ENCODE measurements around the gene TLR6. TPM values are rescaled to one million over a fixed set of nuclear protein-coding genes. Genes with fewer than 3 reads are reported as not detected.
A peak's percentile ranks its signal among the peaks of the same experiment; 100 is the strongest.

The TLR6 gene
- total RNA-seq, 2 donors from 2014 or later: 3.6 to 3.8 TPM

DNA sequence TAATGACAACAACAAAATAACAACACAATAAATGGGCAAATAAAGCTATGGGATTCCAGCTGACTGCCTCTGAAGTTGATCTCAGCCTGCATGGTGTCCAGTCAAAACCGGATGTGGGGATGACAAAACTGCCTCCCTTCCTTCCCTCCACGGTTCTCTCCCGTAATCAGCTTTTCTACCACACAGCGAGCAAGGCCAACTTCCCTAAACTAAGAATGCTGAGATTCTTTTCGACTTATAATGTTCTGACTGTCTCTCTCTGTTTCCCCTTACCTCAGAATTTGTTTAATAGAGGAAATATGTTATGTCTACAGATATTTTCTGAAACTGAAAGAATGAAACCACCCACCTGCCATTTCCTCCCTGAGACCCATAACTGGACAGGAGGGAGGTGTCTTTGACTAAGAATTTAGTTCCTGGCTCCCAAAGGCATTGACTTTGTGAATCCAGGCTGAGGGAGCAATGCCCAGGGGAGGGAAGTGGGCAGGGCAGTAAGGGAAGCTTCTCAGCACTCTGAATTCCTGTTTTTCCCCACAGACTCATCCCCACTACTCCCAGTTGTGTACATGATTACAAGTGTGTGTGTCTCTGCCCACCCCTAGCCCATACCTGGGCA is 51.0 kb downstream of the TLR6 start:
- Mint-ChIP-seq H3K27me3 (ENCODE audit: low read depth) (no peaks in the 10 kb centered on the region), H3K4me1 (ENCODE audit: low read depth) (peaks cover 30% of the 10 kb centered on the region), H3K36me3 (ENCODE audit: insufficient read depth in 2 of 2) (peaks cover 17 to 29% of the 10 kb centered on the region in 2 donors), H3K9me3 (peaks cover 9 to 14% of the 10 kb centered on the region in 2 donors), H3K4me3 (peak overlapping the region; percentile 76 to 87), H3K27ac (peak overlapping the region; percentile 96)
- DNase-seq (peak in 1 of 2 donors; percentile 39), ATAC-seq (replicated peaks in 1 of 2) (peak; percentile 36 to 65)

DNA sequence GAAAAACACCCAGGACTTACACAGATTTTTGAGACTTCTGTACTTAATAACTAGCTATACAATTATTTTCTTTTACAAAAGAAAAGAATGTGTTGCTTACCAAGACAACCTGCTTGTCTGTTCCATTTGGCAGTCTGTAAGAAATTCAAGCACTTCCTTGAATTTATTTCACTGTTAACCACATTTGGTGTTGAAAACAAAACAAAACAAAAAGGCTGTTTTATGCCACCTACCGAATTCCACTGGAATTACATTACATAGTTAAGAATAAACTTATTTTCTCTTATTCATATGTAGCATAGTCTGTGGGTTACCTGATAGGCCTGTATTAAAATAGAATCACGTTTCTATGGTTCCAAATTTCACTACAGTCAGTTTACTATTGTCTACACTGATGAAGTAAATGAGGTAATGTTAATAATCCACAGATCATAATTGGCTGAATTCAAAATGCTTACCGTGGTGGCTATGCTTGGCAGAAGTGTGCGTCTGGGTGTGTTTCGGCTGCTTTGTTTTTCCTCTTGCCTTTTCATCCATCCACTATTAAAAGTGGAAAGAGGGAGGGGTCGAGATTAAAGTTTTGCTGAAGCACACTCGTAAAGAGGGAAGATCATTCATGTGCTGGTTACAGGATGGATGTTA is 51.8 kb downstream of the TLR6 start, which contains the start of gene TLR1:
TLR1 (minus strand) TSS at position 138 of the 642 bp plus-strand sequence. CDS start 5,960 bp downstream, outside the sequence.
- H3K27me3 Mint-ChIP-seq (ENCODE audit: low read depth): no peaks in the 10 kb centered on the region
- H3K9me3 Mint-ChIP-seq: peaks cover 14 to 19% of the 10 kb centered on the region in 2 donors
- DNase-seq: peak in 1 of 2 donors; percentile 8
- ATAC-seq (replicated peaks in 1 of 2): peak; percentile 71 to 74
- H3K4me3 Mint-ChIP-seq: peak within 1 kb of the TSS; percentile 76 to 87
- peaks cover 30% of the 10 kb centered on the region for H3K4me1 Mint-ChIP-seq (ENCODE audit: low read depth)
- H3K27ac Mint-ChIP-seq: peak within 1 kb of the TSS; percentile 96
- peaks cover 21 to 35% of the 10 kb centered on the region in 2 donors for H3K36me3 Mint-ChIP-seq (ENCODE audit: insufficient read depth in 2 of 2)

GRCh38 chr4:38803833-38804653 is 52.6 kb downstream of the TLR6 start:
- Mint-ChIP-seq H3K4me3 (peak overlapping the region; percentile 76 to 87), H3K27ac (peak overlapping the region; percentile 93), H3K9me3 (peaks cover 17 to 20% of the 10 kb centered on the region in 2 donors), H3K27me3 (ENCODE audit: low read depth) (no peaks in the 10 kb centered on the region), H3K36me3 (ENCODE audit: insufficient read depth in 2 of 2) (peaks cover 24 to 39% of the 10 kb centered on the region in 2 donors), H3K4me1 (ENCODE audit: low read depth) (peaks cover 30% of the 10 kb centered on the region)
- ATAC-seq (replicated peaks in 1 of 2) (peak; percentile 69 to 75), DNase-seq (peak; percentile 27 to 29)

GRCh38 chr4:38802561-38803355 is 53.9 kb downstream of the TLR6 start:
- no peak for ATAC-seq (replicated peaks in 1 of 2)
- H3K27me3 Mint-ChIP-seq (ENCODE audit: low read depth): no peaks in the 10 kb centered on the region
- peak in 1 of 2 donors; percentile 12 for DNase-seq
- H3K9me3 Mint-ChIP-seq: peaks cover 19 to 22% of the 10 kb centered on the region in 2 donors
- peaks cover 26 to 41% of the 10 kb centered on the region in 2 donors for H3K36me3 Mint-ChIP-seq (ENCODE audit: insufficient read depth in 2 of 2)
- no peak overlapping the region for H3K27ac Mint-ChIP-seq
- peaks cover 30% of the 10 kb centered on the region for H3K4me1 Mint-ChIP-seq (ENCODE audit: low read depth)
- no peak overlapping the region for H3K4me3 Mint-ChIP-seq

GRCh38 chr4:38800961-38801450 is 55.6 kb downstream of the TLR6 start:
- no peak overlapping the region for H3K27ac Mint-ChIP-seq
- H3K4me3 Mint-ChIP-seq: no peak overlapping the region
- H3K4me1 Mint-ChIP-seq (ENCODE audit: low read depth): peaks cover 28% of the 10 kb centered on the region
- no peak for DNase-seq
- H3K27me3 Mint-ChIP-seq (ENCODE audit: low read depth): no peaks in the 10 kb centered on the region
- ATAC-seq (replicated peaks in 1 of 2): no peak
- peaks cover 26 to 36% of the 10 kb centered on the region in 2 donors for H3K36me3 Mint-ChIP-seq (ENCODE audit: insufficient read depth in 2 of 2)
- H3K9me3 Mint-ChIP-seq: peaks cover 22% of the 10 kb centered on the region in 2 donors

GRCh38 chr4:38800366-38800765 is 56.3 kb downstream of the TLR6 start:
- ATAC-seq (replicated peaks in 1 of 2): no peak
- Mint-ChIP-seq H3K4me3 (no peak overlapping the region), H3K27ac (no peak overlapping the region), H3K4me1 (ENCODE audit: low read depth) (peaks cover 21% of the 10 kb centered on the region), H3K36me3 (ENCODE audit: insufficient read depth in 2 of 2) (peaks cover 26 to 36% of the 10 kb centered on the region in 2 donors), H3K27me3 (ENCODE audit: low read depth) (no peaks in the 10 kb centered on the region), H3K9me3 (peaks cover 22% of the 10 kb centered on the region in 2 donors)
- DNase-seq: no peak

DNA sequence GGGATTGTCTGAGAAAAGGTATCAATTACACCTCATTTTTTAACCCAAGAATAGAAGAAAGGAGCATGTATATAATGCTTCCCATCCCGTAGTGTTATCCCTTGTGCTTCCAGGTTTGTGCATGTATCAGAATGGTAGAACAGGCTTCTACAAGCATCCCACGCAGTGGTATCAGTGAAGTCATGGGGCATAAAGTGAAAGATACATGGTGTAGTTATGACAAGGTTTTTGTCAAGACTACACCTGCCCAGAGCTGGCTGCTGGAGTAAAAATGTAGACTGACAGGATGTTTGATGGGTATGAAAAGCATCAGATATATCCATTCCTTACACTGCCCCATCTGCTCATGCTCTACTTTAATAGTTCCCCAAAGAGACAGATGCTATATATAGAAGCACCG is 61.5 kb downstream of the TLR6 start:
- H3K4me1 Mint-ChIP-seq (ENCODE audit: low read depth): no peaks in the 10 kb centered on the region

DNA sequence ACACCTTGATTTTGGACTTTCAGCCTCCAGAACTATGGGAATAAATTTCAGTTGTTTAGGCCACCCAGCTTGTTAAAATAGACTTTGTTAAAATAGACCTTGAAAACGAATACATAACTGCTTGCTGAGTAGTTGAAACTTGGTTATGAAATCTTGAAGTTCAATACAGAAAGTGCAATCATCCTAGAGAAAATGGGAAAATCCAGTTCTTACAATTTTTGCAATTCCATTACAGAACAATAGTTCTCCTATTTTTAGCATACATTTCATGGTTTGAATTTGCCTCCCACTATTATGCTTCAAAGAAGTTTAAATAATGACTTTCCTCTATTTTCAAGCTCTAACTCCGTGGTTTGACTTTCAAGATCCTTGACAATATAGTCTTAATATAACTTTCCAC is 62.6 kb downstream of the TLR6 start:
- peaks cover 4 to 10% of the 10 kb centered on the region in 2 donors for H3K36me3 Mint-ChIP-seq (ENCODE audit: insufficient read depth in 2 of 2)
- no peaks in the 10 kb centered on the region for H3K27me3 Mint-ChIP-seq (ENCODE audit: low read depth)
- ATAC-seq (replicated peaks in 1 of 2) (no peak), DNase-seq (no peak)
- peaks cover 7 to 8% of the 10 kb centered on the region in 2 donors for H3K9me3 Mint-ChIP-seq
- H3K4me3 Mint-ChIP-seq: no peak overlapping the region
- no peaks in the 10 kb centered on the region for H3K4me1 Mint-ChIP-seq (ENCODE audit: low read depth)
- no peak overlapping the region for H3K27ac Mint-ChIP-seq

More for the DNA sequence above, 61.5 kb downstream of the TLR6 start:
- H3K36me3 Mint-ChIP-seq (ENCODE audit: insufficient read depth in 2 of 2): peaks cover 9 to 15% of the 10 kb centered on the region in 2 donors
- DNase-seq (no peak), ATAC-seq (replicated peaks in 1 of 2) (no peak)
- peaks cover 9 to 13% of the 10 kb centered on the region in 2 donors for H3K9me3 Mint-ChIP-seq
- no peak overlapping the region for H3K27ac Mint-ChIP-seq
- no peak overlapping the region for H3K4me3 Mint-ChIP-seq
- no peaks in the 10 kb centered on the region for H3K27me3 Mint-ChIP-seq (ENCODE audit: low read depth)

DNA sequence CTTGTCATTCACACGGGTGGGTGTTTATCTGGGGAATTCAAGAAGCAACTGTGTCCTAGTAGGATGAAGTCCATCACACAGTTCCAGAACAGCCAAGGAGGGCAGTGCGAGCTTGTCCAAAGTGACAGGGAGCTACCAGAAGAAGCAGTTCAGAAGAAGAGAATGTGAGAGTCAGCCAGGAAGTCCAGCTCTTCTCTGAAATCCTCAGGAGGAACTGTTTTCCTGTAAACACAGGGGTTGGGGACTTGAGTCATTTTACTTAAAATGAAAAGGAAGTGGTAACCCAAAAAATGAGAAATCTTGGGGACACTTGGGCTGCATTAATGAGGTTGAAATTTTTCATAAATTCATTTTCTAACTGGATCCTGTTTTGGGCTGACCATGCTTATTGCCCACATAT is 65.6 kb downstream of the TLR6 start:
- Mint-ChIP-seq H3K4me1 (ENCODE audit: low read depth) (no peaks in the 10 kb centered on the region), H3K27me3 (ENCODE audit: low read depth) (no peaks in the 10 kb centered on the region), H3K9me3 (peaks cover 3 to 6% of the 10 kb centered on the region in 2 donors), H3K27ac (no peak overlapping the region), H3K36me3 (ENCODE audit: insufficient read depth in 2 of 2) (peaks cover 3 to 8% of the 10 kb centered on the region in 2 donors), H3K4me3 (no peak overlapping the region)
- no peak for DNase-seq
- ATAC-seq (replicated peaks in 1 of 2): no peak

- no peaks in the 10 kb centered on the region for H3K27me3 Mint-ChIP-seq (ENCODE audit: low read depth)
- H3K4me3 Mint-ChIP-seq: no peak overlapping the region
- H3K4me1 Mint-ChIP-seq (ENCODE audit: low read depth): no peaks in the 10 kb centered on the region
- H3K27ac Mint-ChIP-seq: no peak overlapping the region
- H3K36me3 Mint-ChIP-seq (ENCODE audit: insufficient read depth in 2 of 2): peaks cover 3 to 8% of the 10 kb centered on the region in 2 donors
- ATAC-seq (replicated peaks in 1 of 2) (no peak), DNase-seq (no peak)
- H3K9me3 Mint-ChIP-seq: peaks cover 3 to 6% of the 10 kb centered on the region in 2 donors
Measured at GRCh38 chr4:38788317-38788716, 68.3 kb downstream of the TLR6 start.

DNA sequence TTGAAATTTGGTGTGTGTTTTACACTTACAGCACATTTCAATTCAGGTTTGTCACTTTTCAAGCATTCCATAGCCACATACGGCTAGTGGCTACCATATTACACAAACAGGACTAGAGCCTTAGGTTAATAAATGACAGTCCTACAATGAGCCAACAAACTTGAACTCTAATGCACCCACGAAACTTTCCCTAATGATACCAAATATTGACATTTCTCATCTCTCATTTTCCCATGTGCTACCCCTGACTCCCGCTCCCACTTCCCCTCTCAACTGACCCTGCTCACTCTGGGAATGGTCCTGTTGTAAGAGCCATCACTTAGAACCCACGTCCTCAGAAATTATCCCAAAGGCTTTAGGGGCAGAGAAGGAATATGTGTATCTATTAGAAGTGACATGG is 68.9 kb downstream of the TLR6 start:
- Mint-ChIP-seq H3K9me3 (peaks cover 3 to 6% of the 10 kb centered on the region in 2 donors), H3K27ac (no peak overlapping the region), H3K36me3 (ENCODE audit: insufficient read depth in 2 of 2) (peaks cover 3 to 8% of the 10 kb centered on the region in 2 donors), H3K27me3 (ENCODE audit: low read depth) (no peaks in the 10 kb centered on the region), H3K4me1 (ENCODE audit: low read depth) (peaks cover 2% of the 10 kb centered on the region), H3K4me3 (no peak overlapping the region)
- ATAC-seq (replicated peaks in 1 of 2): no peak
- DNase-seq: no peak

DNA sequence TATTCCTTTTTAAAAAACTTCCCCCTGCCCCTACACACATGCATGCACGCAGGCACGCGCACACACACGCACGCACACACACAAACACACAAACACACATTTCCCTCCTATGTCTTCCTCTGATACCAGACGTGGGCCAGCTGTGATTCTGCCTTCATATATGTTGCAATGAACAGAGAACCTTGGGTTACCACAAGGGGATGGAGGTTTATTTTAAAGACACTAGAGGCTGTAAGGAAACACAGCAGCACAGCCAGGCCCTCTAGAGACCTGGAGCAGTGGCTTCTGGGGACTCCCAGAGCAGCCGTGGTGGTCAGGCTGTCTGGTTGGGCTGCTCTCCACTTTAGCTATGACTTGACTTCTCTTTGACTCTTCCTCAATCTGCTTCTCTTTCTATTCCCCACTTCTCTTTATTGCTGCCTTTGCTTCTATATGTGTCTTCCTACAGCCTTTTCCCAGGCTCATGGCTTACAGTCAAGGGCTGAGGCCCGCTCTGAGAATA is 70.7 kb downstream of the TLR6 start:
- no peak overlapping the region for H3K4me3 Mint-ChIP-seq
- DNase-seq (no peak), ATAC-seq (replicated peaks in 1 of 2) (no peak)
- H3K4me1 Mint-ChIP-seq (ENCODE audit: low read depth): peaks cover 5% of the 10 kb centered on the region
- H3K36me3 Mint-ChIP-seq (ENCODE audit: insufficient read depth in 2 of 2): peaks cover 3 to 8% of the 10 kb centered on the region in 2 donors
- no peaks in the 10 kb centered on the region for H3K27me3 Mint-ChIP-seq (ENCODE audit: low read depth)
- peaks cover 1 to 3% of the 10 kb centered on the region in 2 donors for H3K9me3 Mint-ChIP-seq
- no peak overlapping the region for H3K27ac Mint-ChIP-seq
